ENCODE measurements around the gene TNRC6A. TPM values are rescaled to one million over a fixed set of nuclear protein-coding genes. Genes with fewer than 3 reads are reported as not detected.
A peak's percentile ranks its signal among the peaks of the same experiment; 100 is the strongest.

Gene TNRC6A
- total and polyA plus RNA-seq, 2 of the 13 experiments (the other 11 are each of a cell fraction or from before 2014, with no cell fraction given) = 30.9 to 43.6 TPM

DNA sequence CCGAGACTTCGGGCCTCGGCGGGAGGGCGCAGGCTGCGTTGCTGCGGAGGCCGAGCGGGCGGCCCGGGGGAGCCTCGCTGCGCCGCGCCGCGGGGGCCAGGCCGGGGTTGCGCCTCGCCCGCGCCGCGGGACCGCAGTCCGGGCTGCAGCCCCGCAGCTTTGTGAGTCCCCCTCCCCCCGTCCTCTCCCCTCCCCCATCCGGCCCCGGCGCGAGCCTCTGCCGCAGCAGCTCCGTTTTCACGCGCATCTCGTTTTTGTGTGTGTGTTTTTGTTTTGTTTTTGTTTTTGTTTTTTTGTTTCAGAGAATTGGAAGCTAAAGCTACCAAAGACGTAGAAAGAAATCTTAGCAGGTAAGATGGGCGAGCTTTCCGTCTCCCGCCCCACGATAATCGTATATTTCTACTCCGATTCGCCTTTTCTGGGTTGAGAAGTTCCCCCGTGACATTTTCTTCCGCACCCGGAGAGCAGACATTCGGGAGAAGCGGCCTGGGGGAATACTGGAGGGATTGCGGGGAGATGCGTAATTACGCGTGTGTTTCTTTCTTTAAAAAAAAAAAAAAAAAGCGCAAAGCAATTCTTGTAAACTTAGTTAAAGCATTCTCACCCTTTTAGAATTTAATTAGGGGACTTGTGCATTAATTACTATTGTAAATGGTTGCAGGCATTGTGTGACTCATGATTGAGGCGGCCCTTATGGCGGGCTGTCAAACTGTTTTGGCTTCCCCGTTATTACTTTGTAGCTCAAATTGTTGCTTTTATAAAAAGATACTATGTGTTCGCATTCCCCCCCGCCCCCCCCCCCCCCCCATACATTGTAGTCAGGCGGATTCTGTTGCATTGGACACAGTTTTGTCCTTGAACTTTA, 732 bp downstream of the TNRC6A start (continued):
- TF ChIP-seq DNMT1 (CRISPR knock-in tag; IDR thresholded peaks at IDR 0.05) (no peak), ASH2L (IDR thresholded peaks at IDR 0.05; ENCODE audit: insufficient read length, low read depth, low read length) (peak; percentile 5), SIN3A (IDR thresholded peaks at IDR 0.05; ENCODE audit: borderline replicate concordance, low read depth, low read length) (peak; percentile 24; the same call in 1 of the 2 replicates), HDAC1 (CRISPR knock-in tag; IDR thresholded peaks at IDR 0.05) (0 out of 2 replicates have a peak, but pooled peaks have one; percentile 29), ZNF567 (CRISPR knock-in tag; IDR thresholded peaks at IDR 0.05; ENCODE audit: borderline replicate concordance) (no peak), ZC3H4 (CRISPR knock-in tag; IDR thresholded peaks at IDR 0.05; ENCODE audit: borderline replicate concordance) (no peak), PHB2 (IDR thresholded peaks at IDR 0.05; ENCODE audit: partially characterized antibody) (no peak), ZNF136 (CRISPR knock-in tag; IDR thresholded peaks at IDR 0.05; ENCODE audit: low read depth) (0 out of 2 replicates have a peak, but pooled peaks have one; percentile 27), HNRNPK (IDR thresholded peaks at IDR 0.05; ENCODE audit: low read depth, low read length, poor library complexity, severe bottlenecking) (peak; percentile 71)
- TF ChIP-seq, protein P1, sequence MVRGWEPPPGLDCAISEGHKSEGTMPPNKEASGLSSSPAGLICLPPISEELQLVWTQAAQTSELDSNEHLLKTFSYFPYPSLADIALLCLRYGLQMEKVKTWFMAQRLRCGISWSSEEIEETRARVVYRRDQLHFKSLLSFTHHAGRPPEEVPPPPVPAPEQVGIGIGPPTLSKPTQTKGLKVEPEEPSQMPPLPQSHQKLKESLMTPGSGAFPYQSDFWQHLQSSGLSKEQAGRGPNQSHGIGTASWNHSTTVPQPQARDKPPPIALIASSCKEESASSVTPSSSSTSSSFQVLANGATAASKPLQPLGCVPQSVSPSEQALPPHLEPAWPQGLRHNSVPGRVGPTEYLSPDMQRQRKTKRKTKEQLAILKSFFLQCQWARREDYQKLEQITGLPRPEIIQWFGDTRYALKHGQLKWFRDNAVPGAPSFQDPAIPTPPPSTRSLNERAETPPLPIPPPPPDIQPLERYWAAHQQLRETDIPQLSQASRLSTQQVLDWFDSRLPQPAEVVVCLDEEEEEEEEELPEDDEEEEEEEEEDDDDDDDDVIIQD (CRISPR knock-in tag; IDR thresholded peaks at IDR 0.05; ENCODE audit: low read depth) = no peak
- TF ChIP-seq, protein P2, sequence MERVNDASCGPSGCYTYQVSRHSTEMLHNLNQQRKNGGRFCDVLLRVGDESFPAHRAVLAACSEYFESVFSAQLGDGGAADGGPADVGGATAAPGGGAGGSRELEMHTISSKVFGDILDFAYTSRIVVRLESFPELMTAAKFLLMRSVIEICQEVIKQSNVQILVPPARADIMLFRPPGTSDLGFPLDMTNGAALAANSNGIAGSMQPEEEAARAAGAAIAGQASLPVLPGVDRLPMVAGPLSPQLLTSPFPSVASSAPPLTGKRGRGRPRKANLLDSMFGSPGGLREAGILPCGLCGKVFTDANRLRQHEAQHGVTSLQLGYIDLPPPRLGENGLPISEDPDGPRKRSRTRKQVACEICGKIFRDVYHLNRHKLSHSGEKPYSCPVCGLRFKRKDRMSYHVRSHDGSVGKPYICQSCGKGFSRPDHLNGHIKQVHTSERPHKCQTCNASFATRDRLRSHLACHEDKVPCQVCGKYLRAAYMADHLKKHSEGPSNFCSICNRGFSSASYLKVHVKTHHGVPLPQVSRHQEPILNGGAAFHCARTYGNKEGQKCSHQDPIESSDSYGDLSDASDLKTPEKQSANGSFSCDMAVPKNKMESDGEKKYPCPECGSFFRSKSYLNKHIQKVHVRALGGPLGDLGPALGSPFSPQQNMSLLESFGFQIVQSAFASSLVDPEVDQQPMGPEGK (CRISPR knock-in tag; IDR thresholded peaks at IDR 0.05) = 0 out of 2 replicates have a peak, but pooled peaks have one; percentile 47
- TF ChIP-seq, protein P3, sequence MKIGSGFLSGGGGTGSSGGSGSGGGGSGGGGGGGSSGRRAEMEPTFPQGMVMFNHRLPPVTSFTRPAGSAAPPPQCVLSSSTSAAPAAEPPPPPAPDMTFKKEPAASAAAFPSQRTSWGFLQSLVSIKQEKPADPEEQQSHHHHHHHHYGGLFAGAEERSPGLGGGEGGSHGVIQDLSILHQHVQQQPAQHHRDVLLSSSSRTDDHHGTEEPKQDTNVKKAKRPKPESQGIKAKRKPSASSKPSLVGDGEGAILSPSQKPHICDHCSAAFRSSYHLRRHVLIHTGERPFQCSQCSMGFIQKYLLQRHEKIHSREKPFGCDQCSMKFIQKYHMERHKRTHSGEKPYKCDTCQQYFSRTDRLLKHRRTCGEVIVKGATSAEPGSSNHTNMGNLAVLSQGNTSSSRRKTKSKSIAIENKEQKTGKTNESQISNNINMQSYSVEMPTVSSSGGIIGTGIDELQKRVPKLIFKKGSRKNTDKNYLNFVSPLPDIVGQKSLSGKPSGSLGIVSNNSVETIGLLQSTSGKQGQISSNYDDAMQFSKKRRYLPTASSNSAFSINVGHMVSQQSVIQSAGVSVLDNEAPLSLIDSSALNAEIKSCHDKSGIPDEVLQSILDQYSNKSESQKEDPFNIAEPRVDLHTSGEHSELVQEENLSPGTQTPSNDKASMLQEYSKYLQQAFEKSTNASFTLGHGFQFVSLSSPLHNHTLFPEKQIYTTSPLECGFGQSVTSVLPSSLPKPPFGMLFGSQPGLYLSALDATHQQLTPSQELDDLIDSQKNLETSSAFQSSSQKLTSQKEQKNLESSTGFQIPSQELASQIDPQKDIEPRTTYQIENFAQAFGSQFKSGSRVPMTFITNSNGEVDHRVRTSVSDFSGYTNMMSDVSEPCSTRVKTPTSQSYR (CRISPR knock-in tag; IDR thresholded peaks at IDR 0.05; ENCODE audit: borderline replicate concordance) = 0 out of 2 replicates have a peak, but pooled peaks have one; percentile 78
- TF ChIP-seq, protein P4, sequence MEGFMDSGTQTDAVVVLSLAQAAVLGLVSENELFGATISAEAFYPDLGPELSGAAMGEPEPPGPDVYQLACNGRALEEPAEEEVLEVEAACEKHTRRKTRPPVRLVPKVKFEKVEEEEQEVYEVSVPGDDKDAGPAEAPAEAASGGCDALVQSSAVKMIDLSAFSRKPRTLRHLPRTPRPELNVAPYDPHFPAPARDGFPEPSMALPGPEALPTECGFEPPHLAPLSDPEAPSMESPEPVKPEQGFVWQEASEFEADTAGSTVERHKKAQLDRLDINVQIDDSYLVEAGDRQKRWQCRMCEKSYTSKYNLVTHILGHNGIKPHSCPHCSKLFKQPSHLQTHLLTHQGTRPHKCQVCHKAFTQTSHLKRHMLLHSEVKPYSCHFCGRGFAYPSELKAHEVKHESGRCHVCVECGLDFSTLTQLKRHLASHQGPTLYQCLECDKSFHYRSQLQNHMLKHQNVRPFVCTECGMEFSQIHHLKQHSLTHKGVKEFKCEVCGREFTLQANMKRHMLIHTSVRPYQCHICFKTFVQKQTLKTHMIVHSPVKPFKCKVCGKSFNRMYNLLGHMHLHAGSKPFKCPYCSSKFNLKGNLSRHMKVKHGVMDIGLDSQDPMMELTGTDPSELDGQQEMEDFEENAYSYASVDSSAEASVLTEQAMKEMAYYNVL (CRISPR knock-in tag; IDR thresholded peaks at IDR 0.05; ENCODE audit: borderline replicate concordance) = no peak
- TF ChIP-seq, protein P5, sequence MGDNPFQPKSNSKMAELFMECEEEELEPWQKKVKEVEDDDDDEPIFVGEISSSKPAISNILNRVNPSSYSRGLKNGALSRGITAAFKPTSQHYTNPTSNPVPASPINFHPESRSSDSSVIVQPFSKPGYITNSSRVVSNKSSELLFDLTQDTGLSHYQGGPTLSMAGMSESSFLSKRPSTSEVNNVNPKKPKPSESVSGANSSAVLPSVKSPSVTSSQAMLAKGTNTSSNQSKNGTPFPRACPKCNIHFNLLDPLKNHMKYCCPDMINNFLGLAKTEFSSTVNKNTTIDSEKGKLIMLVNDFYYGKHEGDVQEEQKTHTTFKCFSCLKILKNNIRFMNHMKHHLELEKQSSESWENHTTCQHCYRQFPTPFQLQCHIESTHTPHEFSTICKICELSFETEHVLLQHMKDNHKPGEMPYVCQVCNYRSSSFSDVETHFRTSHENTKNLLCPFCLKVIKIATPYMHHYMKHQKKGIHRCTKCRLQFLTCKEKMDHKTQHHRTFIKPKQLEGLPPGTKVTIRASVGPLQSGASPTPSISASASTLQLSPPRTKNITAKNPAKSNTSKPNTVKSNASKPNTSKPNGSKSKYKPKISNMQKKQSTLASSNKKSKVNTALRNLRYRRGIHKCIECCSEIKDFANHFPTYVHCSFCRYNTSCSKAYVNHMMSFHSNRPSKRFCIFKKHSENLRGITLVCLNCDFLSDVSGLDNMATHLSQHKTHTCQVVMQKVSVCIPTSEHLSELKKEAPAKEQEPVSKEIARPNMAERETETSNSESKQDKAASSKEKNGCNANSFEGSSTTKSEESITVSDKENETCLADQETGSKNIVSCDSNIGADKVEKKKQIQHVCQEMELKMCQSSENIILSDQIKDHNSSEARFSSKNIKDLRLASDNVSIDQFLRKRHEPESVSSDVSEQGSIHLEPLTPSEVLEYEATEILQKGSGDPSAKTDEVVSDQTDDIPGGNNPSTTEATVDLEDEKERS (CRISPR knock-in tag; IDR thresholded peaks at IDR 0.05) = no peak
